ENCODE results near the gene PTPRK. TPM values are rescaled to one million over a fixed set of nuclear protein-coding genes. Genes with fewer than 3 reads are reported as not detected.
"Not testable (repeated sequence)": the region's sequence is repeated elsewhere in the genome, so short reads cannot be mapped to it uniquely, and the experiment has no call there.

PTPRK gene
- total and polyA plus RNA-seq, 9 of the 15 experiments (the other 6 are each of a cell fraction or from before 2014, with no cell fraction given): 0.04 to 0.51 TPM; not detected in 7

DNA sequence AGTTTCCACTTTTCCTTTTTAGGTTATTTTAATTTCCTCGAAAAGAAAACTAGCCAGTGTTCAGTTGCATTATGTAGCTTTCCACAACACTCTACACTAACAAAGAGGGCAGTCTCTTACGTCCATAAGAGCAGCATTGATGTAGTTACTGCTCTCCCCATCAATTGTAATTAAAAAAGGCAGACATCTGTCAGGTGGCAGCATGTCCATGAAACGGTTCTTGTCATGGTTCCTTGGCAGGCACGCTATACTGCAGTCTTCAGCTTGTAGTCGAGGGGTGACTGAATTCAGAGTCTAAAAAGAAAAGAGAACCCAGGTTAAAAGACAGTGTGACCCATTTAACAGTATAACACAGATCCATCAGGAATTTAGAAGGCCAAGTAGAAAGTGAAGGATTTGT, 539.4 kb downstream of the PTPRK start:
- ChIA-PET POLR2A (no interaction called here), CTCF (ENCODE audit: low intra/inter-chr PET ratio) (no interaction called here)
- no peak overlapping the region for H2AFZ ChIP-seq (ENCODE audit: low read depth, low read length)
- intact Hi-C loops (cut with micrococcal nuclease): no loop called here
- H4K20me1 ChIP-seq (replicated peaks; ENCODE audit: control insufficient read depth, insufficient read depth, low read length): no peaks in the 10 kb centered on the region
- ATAC-seq: no peak
- no peak overlapping the region for H3K4me2 ChIP-seq (ENCODE audit: insufficient read depth, low read length)
- BruUV-seq (replicated peaks): no TSS peak
- in situ Hi-C loops (cut with MboI): no loop called here
- H3K27ac ChIP-seq (ENCODE audit: extremely low read depth, low read depth, low read length): no peak overlapping the region
- no peak overlapping the region for H3K4me3 ChIP-seq
- TF ChIP-seq RBM17 (IDR thresholded peaks at IDR 0.05; ENCODE audit: borderline replicate concordance, low read depth, low read length) (no peak), ZNF830 (CRISPR knock-in tag; IDR thresholded peaks at IDR 0.05) (no peak), ZNF436 (CRISPR knock-in tag; IDR thresholded peaks at IDR 0.05) (no peak), HMGN3 (IDR thresholded peaks at IDR 0.05; ENCODE audit: borderline replicate concordance, extremely low read depth, insufficient read length, low read depth, low read length) (no peak), TRIM28 (IDR thresholded peaks at IDR 0.05) (no peak), BMI1 (IDR thresholded peaks at IDR 0.05; ENCODE audit: low read length) (no peak), TARDBP (IDR thresholded peaks at IDR 0.05) (no peak)
- TF ChIP-seq, protein P1, sequence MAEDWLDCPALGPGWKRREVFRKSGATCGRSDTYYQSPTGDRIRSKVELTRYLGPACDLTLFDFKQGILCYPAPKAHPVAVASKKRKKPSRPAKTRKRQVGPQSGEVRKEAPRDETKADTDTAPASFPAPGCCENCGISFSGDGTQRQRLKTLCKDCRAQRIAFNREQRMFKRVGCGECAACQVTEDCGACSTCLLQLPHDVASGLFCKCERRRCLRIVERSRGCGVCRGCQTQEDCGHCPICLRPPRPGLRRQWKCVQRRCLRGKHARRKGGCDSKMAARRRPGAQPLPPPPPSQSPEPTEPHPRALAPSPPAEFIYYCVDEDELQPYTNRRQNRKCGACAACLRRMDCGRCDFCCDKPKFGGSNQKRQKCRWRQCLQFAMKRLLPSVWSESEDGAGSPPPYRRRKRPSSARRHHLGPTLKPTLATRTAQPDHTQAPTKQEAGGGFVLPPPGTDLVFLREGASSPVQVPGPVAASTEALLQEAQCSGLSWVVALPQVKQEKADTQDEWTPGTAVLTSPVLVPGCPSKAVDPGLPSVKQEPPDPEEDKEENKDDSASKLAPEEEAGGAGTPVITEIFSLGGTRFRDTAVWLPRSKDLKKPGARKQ (CRISPR knock-in tag; IDR thresholded peaks at IDR 0.05): no peak
- TF ChIP-seq, protein P2, sequence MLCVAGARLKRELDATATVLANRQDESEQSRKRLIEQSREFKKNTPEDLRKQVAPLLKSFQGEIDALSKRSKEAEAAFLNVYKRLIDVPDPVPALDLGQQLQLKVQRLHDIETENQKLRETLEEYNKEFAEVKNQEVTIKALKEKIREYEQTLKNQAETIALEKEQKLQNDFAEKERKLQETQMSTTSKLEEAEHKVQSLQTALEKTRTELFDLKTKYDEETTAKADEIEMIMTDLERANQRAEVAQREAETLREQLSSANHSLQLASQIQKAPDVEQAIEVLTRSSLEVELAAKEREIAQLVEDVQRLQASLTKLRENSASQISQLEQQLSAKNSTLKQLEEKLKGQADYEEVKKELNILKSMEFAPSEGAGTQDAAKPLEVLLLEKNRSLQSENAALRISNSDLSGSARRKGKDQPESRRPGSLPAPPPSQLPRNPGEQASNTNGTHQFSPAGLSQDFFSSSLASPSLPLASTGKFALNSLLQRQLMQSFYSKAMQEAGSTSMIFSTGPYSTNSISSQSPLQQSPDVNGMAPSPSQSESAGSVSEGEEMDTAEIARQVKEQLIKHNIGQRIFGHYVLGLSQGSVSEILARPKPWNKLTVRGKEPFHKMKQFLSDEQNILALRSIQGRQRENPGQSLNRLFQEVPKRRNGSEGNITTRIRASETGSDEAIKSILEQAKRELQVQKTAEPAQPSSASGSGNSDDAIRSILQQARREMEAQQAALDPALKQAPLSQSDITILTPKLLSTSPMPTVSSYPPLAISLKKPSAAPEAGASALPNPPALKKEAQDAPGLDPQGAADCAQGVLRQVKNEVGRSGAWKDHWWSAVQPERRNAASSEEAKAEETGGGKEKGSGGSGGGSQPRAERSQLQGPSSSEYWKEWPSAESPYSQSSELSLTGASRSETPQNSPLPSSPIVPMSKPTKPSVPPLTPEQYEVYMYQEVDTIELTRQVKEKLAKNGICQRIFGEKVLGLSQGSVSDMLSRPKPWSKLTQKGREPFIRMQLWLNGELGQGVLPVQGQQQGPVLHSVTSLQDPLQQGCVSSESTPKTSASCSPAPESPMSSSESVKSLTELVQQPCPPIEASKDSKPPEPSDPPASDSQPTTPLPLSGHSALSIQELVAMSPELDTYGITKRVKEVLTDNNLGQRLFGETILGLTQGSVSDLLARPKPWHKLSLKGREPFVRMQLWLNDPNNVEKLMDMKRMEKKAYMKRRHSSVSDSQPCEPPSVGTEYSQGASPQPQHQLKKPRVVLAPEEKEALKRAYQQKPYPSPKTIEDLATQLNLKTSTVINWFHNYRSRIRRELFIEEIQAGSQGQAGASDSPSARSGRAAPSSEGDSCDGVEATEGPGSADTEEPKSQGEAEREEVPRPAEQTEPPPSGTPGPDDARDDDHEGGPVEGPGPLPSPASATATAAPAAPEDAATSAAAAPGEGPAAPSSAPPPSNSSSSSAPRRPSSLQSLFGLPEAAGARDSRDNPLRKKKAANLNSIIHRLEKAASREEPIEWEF (CRISPR knock-in tag; IDR thresholded peaks at IDR 0.05): no peak
- no peak for DNase-seq (ENCODE audit: extremely low read depth in 1 of 4, low spot score in 3 of 4)
- H3K79me2 ChIP-seq (ENCODE audit: control insufficient read depth, insufficient read depth, low read length): no peaks in the 10 kb centered on the region
- no peak for FAIRE-seq
- H3K9ac ChIP-seq (ENCODE audit: insufficient read depth in 1 of 2, low read depth in 2 of 2, low read length in 2 of 2): no peak overlapping the region
- no peaks in the 10 kb centered on the region for H3K4me1 ChIP-seq (replicated peaks in 1 of 2; ENCODE audit: control insufficient read depth in 2 of 2, insufficient read depth in 2 of 2, low read length in 2 of 2)
- no peaks in the 10 kb centered on the region for H3K9me1 ChIP-seq (ENCODE audit: control insufficient read depth, insufficient read depth, low read length)
- H3K27me3 ChIP-seq (ENCODE audit: control insufficient read depth in 2 of 2, insufficient read depth in 2 of 2, low read length in 2 of 2): no peaks in the 10 kb centered on the region
- H3K9me3 ChIP-seq (replicated peaks; ENCODE audit: control insufficient read depth, insufficient read depth, low read depth, low read length): no peaks in the 10 kb centered on the region
- WGBS (ENCODE audit: insufficient coverage, low coverage, missing lambda C conversion rate): 5% methylated on average over 5 of the region's 5 CpGs
- no peaks in the 10 kb centered on the region for H3K36me3 ChIP-seq (ENCODE audit: control insufficient read depth, insufficient read depth, low read length)

DNA sequence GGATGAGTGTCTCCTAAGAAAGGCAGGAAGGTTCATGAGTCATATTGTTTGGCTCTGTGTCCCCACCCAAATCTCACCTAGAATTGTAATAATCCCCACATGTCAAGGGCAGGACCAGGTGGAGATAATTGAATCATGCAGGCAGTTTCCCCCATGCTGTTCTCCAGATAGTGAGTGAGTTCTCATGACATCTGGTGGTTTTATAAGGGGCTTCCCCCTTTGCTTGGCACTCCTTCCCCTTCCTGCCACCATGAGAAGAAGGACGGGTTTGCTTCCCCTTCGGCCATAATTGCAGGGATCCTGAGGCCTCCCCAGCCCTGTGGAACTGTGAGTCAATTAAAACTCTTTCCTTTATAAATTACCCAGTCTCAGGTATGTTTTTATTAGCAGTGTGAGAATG, 542.2 kb downstream of the PTPRK start:
- H3K4me3 ChIP-seq; H3K27ac ChIP-seq (ENCODE audit: extremely low read depth, low read depth, low read length); H3K79me2 ChIP-seq (ENCODE audit: control insufficient read depth, insufficient read depth, low read length); FAIRE-seq; H3K36me3 ChIP-seq (ENCODE audit: control insufficient read depth, insufficient read depth, low read length); H3K9me3 ChIP-seq (replicated peaks; ENCODE audit: control insufficient read depth, insufficient read depth, low read depth, low read length); H3K9ac ChIP-seq (ENCODE audit: insufficient read depth in 1 of 2, low read depth in 2 of 2, low read length in 2 of 2); BruUV-seq (replicated peaks); POLR2A ChIA-PET; in situ Hi-C loops (cut with MboI); H4K20me1 ChIP-seq (replicated peaks; ENCODE audit: control insufficient read depth, insufficient read depth, low read length); H3K4me2 ChIP-seq (ENCODE audit: insufficient read depth, low read length); H3K9me1 ChIP-seq (ENCODE audit: control insufficient read depth, insufficient read depth, low read length); ATAC-seq; CTCF ChIA-PET (ENCODE audit: low intra/inter-chr PET ratio); H2AFZ ChIP-seq (ENCODE audit: low read depth, low read length); H3K27me3 ChIP-seq (ENCODE audit: control insufficient read depth in 2 of 2, insufficient read depth in 2 of 2, low read length in 2 of 2); H3K4me1 ChIP-seq (replicated peaks in 1 of 2; ENCODE audit: control insufficient read depth in 2 of 2, insufficient read depth in 2 of 2, low read length in 2 of 2); DNase-seq (ENCODE audit: extremely low read depth in 1 of 4, low spot score in 3 of 4); intact Hi-C loops (cut with micrococcal nuclease): not testable (repeated sequence)
- WGBS (ENCODE audit: insufficient coverage, low coverage, missing lambda C conversion rate): 0% methylated on average over 2 of the region's 2 CpGs

Measured in K562 (cell line).